Mucosa of descending colon (tissue), 3 donors: Measurements from ENCODE around the gene SPTAN1. TPM values are rescaled to one million over a fixed set of nuclear protein-coding genes. Genes with fewer than 3 reads are reported as not detected.

ENCODE experiments used
- ATAC-seq: fragments of 200-7000 bp; cut with Tn5 transposase; one replicate; pipeline ENCODE4 v1.9.1; 2020; ENCODE audit warnings: mild to moderate bottlenecking, moderate library complexity
- DNase-seq, 3 donors: peaks; one replicate each; pipeline ENCODE4 v3.0.0-alpha.2; 2020
- H3K36me3 ChIP-seq: fragments of 200-600 bp; one replicate; pipeline ENCODE4 v1.8.0; 2021; ENCODE audit warnings: low read depth, mild to moderate bottlenecking
- H3K4me1 ChIP-seq: fragments of 200-600 bp; one replicate; pipeline ENCODE4 v1.8.0; 2021; ENCODE audit warnings: low read depth, mild to moderate bottlenecking
- H3K4me3 ChIP-seq: fragments of 200-600 bp; one replicate; pipeline ENCODE4 v1.8.0; 2021; ENCODE audit warnings: mild to moderate bottlenecking
- H3K9me3 ChIP-seq: fragments of 200-600 bp; one replicate; pipeline ENCODE4 v1.8.0; 2021; ENCODE audit warnings: mild to moderate bottlenecking
- CTCF ChIP-seq: fragments of 200-600 bp; IDR thresholded peaks from one replicate; pipeline ENCODE4 v1.8.0; 2022; ENCODE audit warnings: antibody characterized with exemption, mild to moderate bottlenecking
- intact Hi-C, 2 donors: fragments of 100-400 bp; cut with DNase I in 1 of 2; cut with micrococcal nuclease in 1 of 2; formaldehyde crosslinking; loops; one replicate each; pipeline versions ENCODE4 v1.11.0 to v1.11.1; 2022; cut with DNase I, micrococcal nuclease
- total RNA-seq, 3 donors: library from RNA; stranded (reverse); fragmentation: NEBNext Ultra II Directional in 2 of 3; extraction: Animal tissue kit (Norgen Biotek cat#: 25700) in 2 of 3; gene quantifications; one replicate each; pipeline versions ENCODE4 v1.2.1 to v1.2.4, GENCODE V29; 2021 to 2023
- donor health status: DM: no; HTN: no; CAD: no; lungs with moderate emphysema.
- donor health status: DM: no; HTN: no; CAD: no.
- donor health status: DM: no; HTN: yes; CAD: no.

SPTAN1 gene
- total RNA-seq, 3 donors from 2014 or later, result 235 to 322 (median 321) TPM

GRCh38 chr9:128550770-128551656 lies 1.4 kb upstream of the SPTAN1 start:
- H3K4me3 ChIP-seq, result no peak overlapping the region
- peak in 2 of 3 donors; percentile 41 to 54 for DNase-seq
- intact Hi-C loops, result no loop called here
- no peaks in the 10 kb centered on the region for H3K36me3 ChIP-seq
- ATAC-seq, result no peak
- no peaks in the 10 kb centered on the region for H3K9me3 ChIP-seq
- H3K4me1 ChIP-seq, result peaks cover 25% of the 10 kb centered on the region
- TF ChIP-seq CTCF, result no peak

GRCh38 chr9:128551657-128552152 lies 682 bp upstream of the SPTAN1 start:
- ATAC-seq (no peak), DNase-seq (no peak)
- H3K4me3 ChIP-seq, result peak overlapping the region; percentile 90
- intact Hi-C loops, result no loop called here
- peaks cover 29% of the 10 kb centered on the region for H3K4me1 ChIP-seq
- H3K9me3 ChIP-seq, result no peaks in the 10 kb centered on the region
- no peak for TF ChIP-seq CTCF
- no peaks in the 10 kb centered on the region for H3K36me3 ChIP-seq

- intact Hi-C loops, result no loop called here
- DNase-seq, result peak; percentile 62 to 82 (median 81)
- no peak for TF ChIP-seq CTCF
- no peaks in the 10 kb centered on the region for H3K9me3 ChIP-seq
- peaks cover 37% of the 10 kb centered on the region for H3K4me1 ChIP-seq
- peak overlapping the region; percentile 90 for H3K4me3 ChIP-seq
- H3K36me3 ChIP-seq, result no peaks in the 10 kb centered on the region
- ATAC-seq, result peak; percentile 56
Observed at GRCh38 chr9:128552744-128553440, 505 bp downstream of the SPTAN1 start.

- no peak for TF ChIP-seq CTCF
- no peaks in the 10 kb centered on the region for H3K9me3 ChIP-seq
- no peaks in the 10 kb centered on the region for H3K36me3 ChIP-seq
- ATAC-seq, result no peak
- H3K4me3 ChIP-seq, result no peak overlapping the region
- intact Hi-C loops, result no loop called here
- no peak for DNase-seq
- peaks cover 45% of the 10 kb centered on the region for H3K4me1 ChIP-seq
Observed at GRCh38 chr9:128553728-128554127, 1.3 kb downstream of the SPTAN1 start.

GRCh38 chr9:128554155-128554862 lies 1.9 kb downstream of the SPTAN1 start:
- no peaks in the 10 kb centered on the region for H3K9me3 ChIP-seq
- no peak for TF ChIP-seq CTCF
- no peaks in the 10 kb centered on the region for H3K36me3 ChIP-seq
- intact Hi-C loops, result no loop called here
- H3K4me3 ChIP-seq, result no peak overlapping the region
- peaks cover 50% of the 10 kb centered on the region for H3K4me1 ChIP-seq
- peak in 2 of 3 donors; percentile 34 to 37 for DNase-seq
- ATAC-seq, result no peak
